Upper lobe of left lung (tissue), 4 donors: ENCODE measurements around the gene PAPPA.

Experiments
- CTCF ChIP-seq, 6 experiments: fragments of 450-650 bp in 4 of 6; fragments of 200-600 bp in 2 of 6; sonication (generic) in 2 of 6; IDR thresholded peaks; one replicate each; pipeline ENCODE4 v1.5.1; 2016 to 2019; ENCODE audit warnings: antibody characterized with exemption in 6 of 6
- POLR2A ChIP-seq, 4 donors: fragments of 450-650 bp; IDR thresholded peaks; one replicate each; pipeline ENCODE4 v1.5.1; 2016 to 2017; ENCODE audit warnings: antibody characterized with exemption in 4 of 4, mild to moderate bottlenecking in 2 of 4
- POLR2AphosphoS5 ChIP-seq, 2 donors: sonication (generic); formaldehyde crosslinking; IDR thresholded peaks; one replicate each; pipeline ENCODE4 v1.5.1; 2017; ENCODE audit warnings: antibody characterized with exemption in 2 of 2

GRCh38 chr9:116207371-116208111 lies 54.0 kb downstream of the PAPPA start:
- no peak for TF ChIP-seq POLR2AphosphoS5 (IDR thresholded peaks at IDR 0.05)
- TF ChIP-seq CTCF (IDR thresholded peaks at IDR 0.05), result no peak
- TF ChIP-seq POLR2A (IDR thresholded peaks at IDR 0.05), result no peak
